NT2/D1 (cell line): ENCODE data around the gene CRELD2.

Experiments
- SUZ12 ChIP-seq: IDR thresholded peaks from 2 replicates; pipeline ENCODE4 v1.6.1; 2011; ENCODE audit not compliant: insufficient read length, insufficient read depth; ENCODE audit errors: extremely low read depth
- YY1 ChIP-seq: IDR thresholded peaks from 2 replicates; pipeline ENCODE4 v1.6.1; 2011; ENCODE audit not compliant: insufficient read length, insufficient read depth
- ZNF274 ChIP-seq: IDR thresholded peaks from 2 replicates; pipeline ENCODE4 v1.6.1; 2011; ENCODE audit warnings: mild to moderate bottlenecking, low read depth, low read length

- TF ChIP-seq ZNF274: no peak
- no peak for TF ChIP-seq YY1
- no peak for TF ChIP-seq SUZ12
These were observed 41.9 kb downstream of the CRELD2 start, which contains the start of gene PIM3 for GRCh38 chr22:49960159-49961004.
